ENCODE results near the gene BPIFB2.

DNA sequence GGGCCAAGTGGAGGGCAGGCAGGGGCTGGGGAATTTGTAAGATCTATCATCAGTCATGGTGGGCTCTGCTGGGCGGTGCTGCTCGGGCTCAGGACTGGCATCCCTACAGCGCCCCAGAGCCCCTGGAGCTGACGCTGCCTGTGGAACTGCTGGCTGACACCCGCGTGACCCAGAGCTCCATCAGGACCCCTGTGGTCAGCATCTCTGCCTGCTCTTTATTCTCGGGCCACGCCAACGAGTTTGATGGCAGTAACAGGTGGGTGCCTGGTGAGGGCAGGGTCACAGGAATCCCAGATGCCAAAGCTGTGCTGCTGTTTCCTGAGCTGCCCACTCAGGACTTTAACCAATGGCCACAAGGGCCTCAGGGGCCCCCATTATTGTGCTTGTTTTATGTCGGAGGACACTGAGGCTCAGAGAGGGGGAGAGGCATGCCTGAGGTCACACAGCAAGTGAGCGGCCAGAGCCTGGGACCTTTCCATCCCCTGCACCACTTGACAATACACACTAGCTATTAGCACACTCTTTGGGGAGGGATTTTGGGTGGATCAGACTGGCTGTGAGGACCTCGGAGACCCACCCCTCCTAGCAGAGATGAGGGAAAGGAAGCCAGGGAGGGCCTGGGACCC lies 6.3 kb downstream of the BPIFB2 start:
- TF ChIP-seq, protein P1, sequence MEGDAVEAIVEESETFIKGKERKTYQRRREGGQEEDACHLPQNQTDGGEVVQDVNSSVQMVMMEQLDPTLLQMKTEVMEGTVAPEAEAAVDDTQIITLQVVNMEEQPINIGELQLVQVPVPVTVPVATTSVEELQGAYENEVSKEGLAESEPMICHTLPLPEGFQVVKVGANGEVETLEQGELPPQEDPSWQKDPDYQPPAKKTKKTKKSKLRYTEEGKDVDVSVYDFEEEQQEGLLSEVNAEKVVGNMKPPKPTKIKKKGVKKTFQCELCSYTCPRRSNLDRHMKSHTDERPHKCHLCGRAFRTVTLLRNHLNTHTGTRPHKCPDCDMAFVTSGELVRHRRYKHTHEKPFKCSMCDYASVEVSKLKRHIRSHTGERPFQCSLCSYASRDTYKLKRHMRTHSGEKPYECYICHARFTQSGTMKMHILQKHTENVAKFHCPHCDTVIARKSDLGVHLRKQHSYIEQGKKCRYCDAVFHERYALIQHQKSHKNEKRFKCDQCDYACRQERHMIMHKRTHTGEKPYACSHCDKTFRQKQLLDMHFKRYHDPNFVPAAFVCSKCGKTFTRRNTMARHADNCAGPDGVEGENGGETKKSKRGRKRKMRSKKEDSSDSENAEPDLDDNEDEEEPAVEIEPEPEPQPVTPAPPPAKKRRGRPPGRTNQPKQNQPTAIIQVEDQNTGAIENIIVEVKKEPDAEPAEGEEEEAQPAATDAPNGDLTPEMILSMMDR (IDR thresholded peaks at IDR 0.05), result no peak
- TF ChIP-seq POLR2A (IDR thresholded peaks at IDR 0.05), result no peak
